ENCODE measurements around the gene CAPN9.

CAPN9 gene

GRCh38 chr1:230834292-230834691, 87.1 kb downstream of the CAPN9 start:
- Mint-ChIP-seq H3K4me1 (no peaks in the 10 kb centered on the region), H3K4me3 (no peak overlapping the region), H3K36me3 (ENCODE audit: low read depth) (peaks cover 36% of the 10 kb centered on the region), H3K27ac (no peak overlapping the region), H3K9me3 (peaks cover 27% of the 10 kb centered on the region), H3K27me3 (ENCODE audit: low read depth, poor library complexity) (peaks cover 3% of the 10 kb centered on the region)
- TF ChIP-seq, protein P1, sequence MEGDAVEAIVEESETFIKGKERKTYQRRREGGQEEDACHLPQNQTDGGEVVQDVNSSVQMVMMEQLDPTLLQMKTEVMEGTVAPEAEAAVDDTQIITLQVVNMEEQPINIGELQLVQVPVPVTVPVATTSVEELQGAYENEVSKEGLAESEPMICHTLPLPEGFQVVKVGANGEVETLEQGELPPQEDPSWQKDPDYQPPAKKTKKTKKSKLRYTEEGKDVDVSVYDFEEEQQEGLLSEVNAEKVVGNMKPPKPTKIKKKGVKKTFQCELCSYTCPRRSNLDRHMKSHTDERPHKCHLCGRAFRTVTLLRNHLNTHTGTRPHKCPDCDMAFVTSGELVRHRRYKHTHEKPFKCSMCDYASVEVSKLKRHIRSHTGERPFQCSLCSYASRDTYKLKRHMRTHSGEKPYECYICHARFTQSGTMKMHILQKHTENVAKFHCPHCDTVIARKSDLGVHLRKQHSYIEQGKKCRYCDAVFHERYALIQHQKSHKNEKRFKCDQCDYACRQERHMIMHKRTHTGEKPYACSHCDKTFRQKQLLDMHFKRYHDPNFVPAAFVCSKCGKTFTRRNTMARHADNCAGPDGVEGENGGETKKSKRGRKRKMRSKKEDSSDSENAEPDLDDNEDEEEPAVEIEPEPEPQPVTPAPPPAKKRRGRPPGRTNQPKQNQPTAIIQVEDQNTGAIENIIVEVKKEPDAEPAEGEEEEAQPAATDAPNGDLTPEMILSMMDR (IDR thresholded peaks at IDR 0.05): no peak
- no peak for DNase-seq

DNA sequence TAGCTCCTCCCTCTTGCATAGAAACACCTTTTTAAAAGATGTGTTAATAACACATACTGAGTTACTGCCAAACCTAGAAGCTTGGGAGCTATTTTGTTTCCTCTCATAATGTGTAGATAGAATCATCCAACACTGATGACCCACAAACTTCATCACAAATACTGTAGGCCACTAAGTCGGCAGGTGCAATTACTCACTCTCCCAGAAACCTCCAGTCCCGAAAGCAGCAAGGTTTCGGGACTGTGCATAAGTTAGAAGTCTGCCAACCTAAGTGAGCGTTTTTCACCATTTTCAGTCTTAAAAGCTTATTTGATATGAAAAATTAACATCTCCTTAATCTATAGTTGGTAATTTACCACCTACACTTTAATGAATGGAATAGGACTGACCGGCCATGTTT, 89.2 kb downstream of the CAPN9 start:
- Mint-ChIP-seq H3K27ac (no peak overlapping the region), H3K9me3 (peaks cover 18% of the 10 kb centered on the region), H3K27me3 (ENCODE audit: low read depth, poor library complexity) (no peaks in the 10 kb centered on the region), H3K4me3 (no peak overlapping the region), H3K36me3 (ENCODE audit: low read depth) (peaks cover 46% of the 10 kb centered on the region), H3K4me1 (no peaks in the 10 kb centered on the region)
- no peak for DNase-seq
- TF ChIP-seq, protein P1 (IDR thresholded peaks at IDR 0.05): no peak

DNA sequence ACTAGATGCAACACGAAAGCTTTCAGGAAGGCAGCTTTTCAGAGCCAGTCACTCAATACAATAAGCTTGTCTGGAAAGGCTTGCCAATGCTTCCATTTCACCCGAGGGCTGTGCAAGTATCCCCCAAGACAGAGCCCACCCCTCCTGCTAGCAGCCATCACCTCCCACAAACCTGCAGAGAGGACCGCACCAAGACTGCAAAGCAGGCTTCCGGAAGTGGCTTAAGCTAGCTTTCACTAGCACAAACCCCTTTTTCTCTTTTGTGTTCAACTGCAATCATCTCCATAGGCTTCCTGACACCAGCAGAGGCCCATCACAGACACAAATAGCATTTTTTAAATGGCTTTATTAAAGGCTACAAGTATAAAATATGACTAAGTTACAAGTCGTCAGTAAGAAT, 89.6 kb downstream of the CAPN9 start:
- no peak overlapping the region for H3K27ac Mint-ChIP-seq
- peaks cover 14% of the 10 kb centered on the region for H3K9me3 Mint-ChIP-seq
- DNase-seq: no peak
- H3K27me3 Mint-ChIP-seq (ENCODE audit: low read depth, poor library complexity): no peaks in the 10 kb centered on the region
- TF ChIP-seq, protein P1 (IDR thresholded peaks at IDR 0.05): no peak
- no peaks in the 10 kb centered on the region for H3K4me1 Mint-ChIP-seq
- H3K36me3 Mint-ChIP-seq (ENCODE audit: low read depth): peaks cover 48% of the 10 kb centered on the region
- H3K4me3 Mint-ChIP-seq: no peak overlapping the region

DNA sequence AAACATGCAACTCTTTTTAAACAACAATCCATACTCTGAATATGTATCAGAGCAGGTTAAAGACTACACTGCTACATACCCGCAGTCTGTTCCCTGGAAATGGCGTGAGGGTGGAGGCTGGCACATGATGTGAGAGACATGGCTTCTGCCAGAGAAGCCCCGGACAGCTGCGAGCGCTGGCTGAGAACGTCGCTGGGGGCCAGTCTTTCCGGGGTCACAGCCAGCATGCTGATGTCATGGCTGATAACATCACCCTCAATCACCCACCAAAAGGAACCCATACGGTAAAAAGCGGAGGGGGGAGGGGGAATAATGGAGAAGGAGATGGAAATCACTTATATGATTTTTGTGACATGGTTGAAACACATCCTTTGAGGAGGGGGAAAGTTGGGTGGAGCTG, 92.0 kb downstream of the CAPN9 start:
- TF ChIP-seq, protein P1 (IDR thresholded peaks at IDR 0.05): no peak
- Mint-ChIP-seq H3K27me3 (ENCODE audit: low read depth, poor library complexity) (no peaks in the 10 kb centered on the region), H3K27ac (no peak overlapping the region), H3K4me1 (no peaks in the 10 kb centered on the region), H3K9me3 (no peaks in the 10 kb centered on the region), H3K36me3 (ENCODE audit: low read depth) (peaks cover 65% of the 10 kb centered on the region), H3K4me3 (no peak overlapping the region)
- no peak for DNase-seq

DNA sequence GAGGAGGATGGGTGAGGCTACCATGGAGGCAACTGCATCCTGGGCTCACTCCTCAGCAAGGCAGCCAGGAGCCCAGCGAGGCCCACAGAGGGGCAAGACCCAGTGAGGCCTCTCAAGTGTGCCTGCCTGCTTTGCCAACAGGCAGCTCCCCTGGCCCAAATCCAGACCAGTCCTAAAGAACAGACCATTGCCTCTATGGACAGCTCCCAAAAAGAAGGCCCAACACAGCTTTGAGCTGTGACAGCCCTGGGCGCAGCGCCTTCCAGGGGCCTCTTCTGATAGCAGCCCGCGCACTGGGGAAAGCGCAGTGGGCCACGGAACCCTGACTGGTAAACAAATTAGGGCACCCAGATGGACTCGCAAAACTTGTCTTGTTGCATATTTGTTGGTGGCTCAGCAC, 95.6 kb downstream of the CAPN9 start:
- Mint-ChIP-seq H3K9me3 (no peaks in the 10 kb centered on the region), H3K36me3 (ENCODE audit: low read depth) (peaks cover 82% of the 10 kb centered on the region), H3K4me1 (peaks cover 6% of the 10 kb centered on the region), H3K4me3 (no peak overlapping the region), H3K27ac (no peak overlapping the region), H3K27me3 (ENCODE audit: low read depth, poor library complexity) (no peaks in the 10 kb centered on the region)
- TF ChIP-seq, protein P1 (IDR thresholded peaks at IDR 0.05): no peak
- DNase-seq: no peak

- Mint-ChIP-seq H3K36me3 (ENCODE audit: low read depth) (peaks cover 79% of the 10 kb centered on the region), H3K4me1 (peaks cover 16% of the 10 kb centered on the region), H3K9me3 (no peaks in the 10 kb centered on the region), H3K27ac (no peak overlapping the region), H3K27me3 (ENCODE audit: low read depth, poor library complexity) (no peaks in the 10 kb centered on the region), H3K4me3 (no peak overlapping the region)
- DNase-seq: no peak
- TF ChIP-seq, protein P1 (IDR thresholded peaks at IDR 0.05): no peak
Observed at GRCh38 chr1:230843503-230844309, 96.5 kb downstream of the CAPN9 start.

All from nephron progenitor cell (in vitro differentiated cells).